ENCODE measurements around the gene AURKB. TPM values are rescaled to one million over a fixed set of nuclear protein-coding genes. Genes with fewer than 3 reads are reported as not detected.
A peak's percentile ranks its signal among the peaks of the same experiment; 100 is the strongest.

The AURKB gene
- total and polyA plus RNA-seq, 2 of the 13 experiments (the other 11 are each of a cell fraction or from before 2014, with no cell fraction given): 29.5 to 75.3 TPM

GRCh38 chr17:8220783-8221662 lies 10.6 kb upstream of the AURKB start (continued):
- TF ChIP-seq, protein P1, sequence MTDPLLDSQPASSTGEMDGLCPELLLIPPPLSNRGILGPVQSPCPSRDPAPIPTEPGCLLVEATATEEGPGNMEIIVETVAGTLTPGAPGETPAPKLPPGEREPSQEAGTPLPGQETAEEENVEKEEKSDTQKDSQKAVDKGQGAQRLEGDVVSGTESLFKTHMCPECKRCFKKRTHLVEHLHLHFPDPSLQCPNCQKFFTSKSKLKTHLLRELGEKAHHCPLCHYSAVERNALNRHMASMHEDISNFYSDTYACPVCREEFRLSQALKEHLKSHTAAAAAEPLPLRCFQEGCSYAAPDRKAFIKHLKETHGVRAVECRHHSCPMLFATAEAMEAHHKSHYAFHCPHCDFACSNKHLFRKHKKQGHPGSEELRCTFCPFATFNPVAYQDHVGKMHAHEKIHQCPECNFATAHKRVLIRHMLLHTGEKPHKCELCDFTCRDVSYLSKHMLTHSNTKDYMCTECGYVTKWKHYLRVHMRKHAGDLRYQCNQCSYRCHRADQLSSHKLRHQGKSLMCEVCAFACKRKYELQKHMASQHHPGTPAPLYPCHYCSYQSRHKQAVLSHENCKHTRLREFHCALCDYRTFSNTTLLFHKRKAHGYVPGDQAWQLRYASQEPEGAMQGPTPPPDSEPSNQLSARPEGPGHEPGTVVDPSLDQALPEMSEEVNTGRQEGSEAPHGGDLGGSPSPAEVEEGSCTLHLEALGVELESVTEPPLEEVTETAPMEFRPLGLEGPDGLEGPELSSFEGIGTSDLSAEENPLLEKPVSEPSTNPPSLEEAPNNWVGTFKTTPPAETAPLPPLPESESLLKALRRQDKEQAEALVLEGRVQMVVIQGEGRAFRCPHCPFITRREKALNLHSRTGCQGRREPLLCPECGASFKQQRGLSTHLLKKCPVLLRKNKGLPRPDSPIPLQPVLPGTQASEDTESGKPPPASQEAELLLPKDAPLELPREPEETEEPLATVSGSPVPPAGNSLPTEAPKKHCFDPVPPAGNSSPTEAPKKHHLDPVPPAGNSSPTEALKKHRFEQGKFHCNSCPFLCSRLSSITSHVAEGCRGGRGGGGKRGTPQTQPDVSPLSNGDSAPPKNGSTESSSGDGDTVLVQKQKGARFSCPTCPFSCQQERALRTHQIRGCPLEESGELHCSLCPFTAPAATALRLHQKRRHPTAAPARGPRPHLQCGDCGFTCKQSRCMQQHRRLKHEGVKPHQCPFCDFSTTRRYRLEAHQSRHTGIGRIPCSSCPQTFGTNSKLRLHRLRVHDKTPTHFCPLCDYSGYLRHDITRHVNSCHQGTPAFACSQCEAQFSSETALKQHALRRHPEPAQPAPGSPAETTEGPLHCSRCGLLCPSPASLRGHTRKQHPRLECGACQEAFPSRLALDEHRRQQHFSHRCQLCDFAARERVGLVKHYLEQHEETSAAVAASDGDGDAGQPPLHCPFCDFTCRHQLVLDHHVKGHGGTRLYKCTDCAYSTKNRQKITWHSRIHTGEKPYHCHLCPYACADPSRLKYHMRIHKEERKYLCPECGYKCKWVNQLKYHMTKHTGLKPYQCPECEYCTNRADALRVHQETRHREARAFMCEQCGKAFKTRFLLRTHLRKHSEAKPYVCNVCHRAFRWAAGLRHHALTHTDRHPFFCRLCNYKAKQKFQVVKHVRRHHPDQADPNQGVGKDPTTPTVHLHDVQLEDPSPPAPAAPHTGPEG (CRISPR knock-in tag; IDR thresholded peaks at IDR 0.05): 0 out of 2 replicates have a peak, but pooled peaks have one; percentile 26
- no peak for TF ChIP-seq SMAD1 (CRISPR knock-in tag; IDR thresholded peaks at IDR 0.05; ENCODE audit: borderline replicate concordance, low read depth)
- 0 out of 2 replicates have a peak, but pooled peaks have one; percentile 30 for TF ChIP-seq ZBTB10 (CRISPR knock-in tag; IDR thresholded peaks at IDR 0.05; ENCODE audit: borderline replicate concordance)
- TF ChIP-seq ZNF564 (CRISPR knock-in tag; IDR thresholded peaks at IDR 0.05): peak; percentile 24; the same call in 1 of the 2 replicates
- TF ChIP-seq ETV5 (CRISPR knock-in tag; IDR thresholded peaks at IDR 0.05; ENCODE audit: borderline replicate concordance): peak; percentile 36; the same call in 1 of the 2 replicates
- no peak for TF ChIP-seq GTF3A (CRISPR knock-in tag; conservative IDR thresholded peaks at IDR 0.05)
- no peak for TF ChIP-seq ZNF343 (CRISPR knock-in tag; IDR thresholded peaks at IDR 0.05)
- peak; percentile 78; the same call in 1 of the 2 replicates for TF ChIP-seq ZNF414 (CRISPR knock-in tag; IDR thresholded peaks at IDR 0.05)
- no peak for TF ChIP-seq FLYWCH1 (CRISPR knock-in tag; IDR thresholded peaks at IDR 0.05)
- TF ChIP-seq SMC3 (IDR thresholded peaks at IDR 0.05; ENCODE audit: low read length): no peak
- peak; percentile 83; the same call in 1 of the 2 replicates for TF ChIP-seq IRF2 (CRISPR knock-in tag; IDR thresholded peaks at IDR 0.05)
- TF ChIP-seq RFX3 (CRISPR knock-in tag; IDR thresholded peaks at IDR 0.05): peak; percentile 21; the same call in 1 of the 2 replicates
- TF ChIP-seq ZSCAN25 (CRISPR knock-in tag; IDR thresholded peaks at IDR 0.05): no peak
- TF ChIP-seq JUN (CRISPR knock-in tag; IDR thresholded peaks at IDR 0.05): no peak
- TF ChIP-seq NFIC (IDR thresholded peaks at IDR 0.05; ENCODE audit: low read length): peak; percentile 41
- TF ChIP-seq SMARCE1 (IDR thresholded peaks at IDR 0.05; ENCODE audit: borderline replicate concordance): no peak
- no peak for TF ChIP-seq ZNF776 (CRISPR knock-in tag; IDR thresholded peaks at IDR 0.05)
- TF ChIP-seq EP300 (IDR thresholded peaks at IDR 0.05; ENCODE audit: low read depth in 2 of 2, low read length in 2 of 2): peak in 1 of 2 experiments; percentile 46; a peak in 1 of 4 replicates
- TF ChIP-seq EP300 (CRISPR knock-in tag; IDR thresholded peaks at IDR 0.05; ENCODE audit: borderline replicate concordance): no peak
- no peak for TF ChIP-seq HES4 (CRISPR knock-in tag; IDR thresholded peaks at IDR 0.05; ENCODE audit: borderline replicate concordance)
- no peak; the same call in none of the 2 replicates for TF ChIP-seq POGZ (CRISPR knock-in tag; IDR thresholded peaks at IDR 0.05)

Measured in HepG2 (cell line).